Fibroblast of skin of right quadriceps (primary cell): ENCODE data around the gene ROCK2.
"Not testable (repeated sequence)": the region's sequence is repeated elsewhere in the genome, so short reads cannot be mapped to it uniquely, and the experiment has no call there.

Source experiments
- DNase-seq: peaks from one replicate; pipeline ENCODE4 v3.0.0-alpha.2; 2013

ROCK2 gene

GRCh38 chr2:11169333-11169732, 175.1 kb downstream of the ROCK2 start:
- DNase-seq, result no peak

- no peak for DNase-seq
These were observed 175.9 kb downstream of the ROCK2 start for GRCh38 chr2:11168488-11168887.

- DNase-seq, result no peak
These were observed 178.0 kb downstream of the ROCK2 start for GRCh38 chr2:11166476-11166875.

- not testable (repeated sequence) for DNase-seq
These were observed 179.4 kb downstream of the ROCK2 start for GRCh38 chr2:11165046-11165445.

- no peak for DNase-seq
These were observed 180.8 kb downstream of the ROCK2 start for GRCh38 chr2:11163439-11164317.

GRCh38 chr2:11161747-11162146, 182.7 kb downstream of the ROCK2 start:
- DNase-seq, result no peak

GRCh38 chr2:11160731-11161455, 183.5 kb downstream of the ROCK2 start:
- no peak for DNase-seq

- DNase-seq, result no peak
These were observed 184.2 kb downstream of the ROCK2 start for GRCh38 chr2:11160256-11160655.

GRCh38 chr2:11159574-11160170, 184.8 kb downstream of the ROCK2 start:
- no peak for DNase-seq

GRCh38 chr2:11158916-11159573, 185.4 kb downstream of the ROCK2 start:
- DNase-seq, result no peak

GRCh38 chr2:11157731-11158130, 186.7 kb downstream of the ROCK2 start:
- no peak for DNase-seq

- no peak for DNase-seq
These were observed 187.1 kb downstream of the ROCK2 start for GRCh38 chr2:11157296-11157695.

- DNase-seq, result no peak
These were observed 187.9 kb downstream of the ROCK2 start for GRCh38 chr2:11156396-11157075.

- peak; percentile 88 for DNase-seq
These were observed 188.9 kb downstream of the ROCK2 start, which contains the start of gene SLC66A3 for GRCh38 chr2:11155381-11156035. Gene SLC66A3 (plus strand): TSS chr2:11155467. CDS start chr2:11155547, 80 bp downstream.

- peak; percentile 95 for DNase-seq
These were observed 189.5 kb downstream of the ROCK2 start for GRCh38 chr2:11154923-11155380.

GRCh38 chr2:11154016-11154922, 190.2 kb downstream of the ROCK2 start:
- no peak for DNase-seq

- DNase-seq, result no peak
These were observed 191.8 kb downstream of the ROCK2 start for GRCh38 chr2:11152591-11152990.

- DNase-seq, result no peak
These were observed 197.2 kb downstream of the ROCK2 start for GRCh38 chr2:11147263-11147662.

- DNase-seq, result no peak
These were observed 198.4 kb downstream of the ROCK2 start for GRCh38 chr2:11146076-11146475.

- no peak for DNase-seq
These were observed 199.1 kb downstream of the ROCK2 start for GRCh38 chr2:11145350-11145749.

- DNase-seq, result no peak
These were observed 199.7 kb downstream of the ROCK2 start for GRCh38 chr2:11144738-11145079.
